CD1c-positive myeloid dendritic cell (primary cell): ENCODE data around the gene SPIN2B.
"Not testable (repeated sequence)": the region's sequence is repeated elsewhere in the genome, so short reads cannot be mapped to it uniquely, and the experiment has no call there.

Experiments used
- DNase-seq: peaks from one replicate; pipeline ENCODE4 v3.0.0-alpha.2; 2016; ENCODE audit errors: extremely low spot score

The SPIN2B gene

DNA sequence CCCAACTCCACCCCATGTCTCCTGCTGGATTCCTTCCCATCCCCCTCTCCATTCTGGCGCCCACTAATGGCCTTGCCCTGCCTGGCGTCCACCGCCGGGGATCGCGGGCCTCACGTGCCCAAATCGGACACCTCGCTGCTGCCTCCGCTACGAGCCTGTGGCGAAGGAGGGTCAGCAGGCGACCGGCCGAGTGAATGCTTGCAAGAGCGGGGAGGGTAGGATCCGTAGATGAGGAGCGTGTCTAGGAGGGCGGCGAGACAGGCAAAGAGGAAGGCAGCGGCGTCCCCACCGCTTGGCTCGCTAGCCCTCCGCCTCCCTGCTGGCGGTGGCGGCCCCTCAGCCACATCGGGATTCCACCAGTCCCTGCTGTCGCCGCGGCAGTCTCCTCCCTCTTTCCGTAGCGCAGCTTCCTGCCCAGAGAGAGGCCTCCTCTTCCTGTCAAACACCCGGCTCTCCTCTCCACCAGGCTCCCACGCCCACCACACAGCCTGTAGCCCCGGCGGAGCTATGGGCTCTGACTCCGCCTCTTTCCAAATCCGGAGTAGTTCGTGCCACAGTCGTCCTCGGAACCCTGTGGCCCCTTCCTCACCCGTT lies at the start of gene SPIN2B:
SPIN2B (minus strand) TSS at position 387 of the 594 bp plus-strand sequence.
- peak; percentile 78 for DNase-seq

DNA sequence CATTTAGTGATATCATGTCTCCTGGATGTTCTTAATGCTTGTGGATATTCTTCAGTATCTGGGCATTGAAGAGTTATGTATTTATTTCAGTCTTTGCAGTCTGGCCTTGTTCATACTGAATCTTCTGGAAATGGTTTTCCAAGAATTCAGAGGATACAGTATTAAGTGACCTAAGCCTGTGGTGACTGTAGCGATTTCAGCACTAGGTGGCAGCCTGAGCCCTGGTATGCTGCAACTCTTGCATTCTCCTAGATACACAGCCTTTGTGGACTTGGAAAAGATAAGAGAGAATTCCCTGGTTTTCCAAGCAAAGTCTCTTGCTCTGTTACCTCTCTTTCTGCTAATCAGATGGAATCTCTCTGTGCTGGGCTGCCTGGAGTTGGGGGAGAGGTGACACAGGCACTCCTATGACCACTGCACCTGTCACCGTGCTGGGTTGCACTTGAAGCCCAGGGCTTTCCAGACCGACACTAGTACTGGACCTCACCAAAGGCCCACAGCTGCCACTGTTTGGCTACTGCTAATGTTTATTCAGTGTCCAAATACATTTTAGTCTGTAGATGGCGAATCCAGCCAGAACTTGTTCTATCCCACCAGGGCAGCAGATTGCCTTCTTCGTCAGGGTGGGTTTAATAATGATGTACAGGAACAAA lies 35.2 kb upstream of the SPIN2B start:
- DNase-seq: no peak

DNA sequence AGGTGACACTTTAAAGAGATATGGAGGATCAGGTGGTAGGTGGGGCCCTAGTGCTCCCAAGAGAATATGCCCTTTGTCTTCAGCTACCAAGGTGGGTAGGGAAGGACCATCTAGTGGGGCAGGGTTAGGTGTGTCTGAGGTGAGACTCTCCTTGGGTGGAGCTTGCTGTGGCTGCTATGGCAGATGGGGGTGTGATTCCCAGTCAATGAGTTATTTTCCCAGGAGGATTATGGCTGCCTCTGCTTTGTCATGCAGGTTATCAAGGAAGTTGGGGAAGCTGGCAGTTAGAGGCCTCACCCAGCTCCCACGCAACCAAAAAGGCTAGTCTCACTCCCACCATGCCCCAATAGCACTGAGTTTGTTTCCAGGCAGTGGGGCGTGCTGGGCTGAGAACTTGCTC lies 33.8 kb upstream of the SPIN2B start:
- DNase-seq: no peak

DNA sequence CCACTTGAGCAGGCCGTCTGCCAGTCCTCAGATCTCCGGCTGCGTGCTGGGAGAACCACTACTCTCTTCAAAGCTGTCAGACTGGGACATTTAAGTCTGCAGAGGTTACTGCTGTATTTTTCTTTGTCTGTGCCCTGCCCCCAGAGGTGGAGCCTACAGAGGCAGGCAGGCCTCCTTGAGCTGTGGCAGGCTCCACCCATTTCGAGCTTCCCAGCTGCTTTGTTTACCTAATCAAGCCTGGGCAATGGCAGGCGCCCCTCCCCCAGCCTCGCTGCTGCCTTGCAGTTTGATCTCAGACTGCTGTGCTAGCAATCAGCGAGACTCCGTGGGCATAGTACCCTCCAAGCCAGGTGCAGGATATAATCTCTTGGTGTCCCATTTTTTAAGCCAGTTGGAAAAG lies 30.9 kb upstream of the SPIN2B start:
- DNase-seq: not testable (repeated sequence)

DNA sequence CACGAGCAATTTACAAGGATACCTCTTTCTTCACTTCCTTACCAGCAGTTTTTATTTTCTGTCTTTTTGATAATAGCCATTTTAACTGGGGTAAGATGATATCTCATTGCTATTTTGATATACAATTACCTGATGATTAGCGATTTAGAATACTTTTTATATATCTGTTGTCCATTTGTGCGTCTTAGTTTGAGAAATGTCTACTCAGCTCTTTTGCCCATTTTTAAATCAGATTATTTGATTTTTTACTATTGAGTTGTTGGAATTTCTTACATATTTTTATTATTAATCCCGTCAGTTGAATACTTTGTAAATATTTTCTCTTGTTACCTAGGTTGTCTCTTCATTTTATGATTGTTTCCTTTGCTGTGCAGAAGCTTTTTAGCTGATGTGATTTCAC lies 17.3 kb upstream of the SPIN2B start:
- DNase-seq: no peak

DNA sequence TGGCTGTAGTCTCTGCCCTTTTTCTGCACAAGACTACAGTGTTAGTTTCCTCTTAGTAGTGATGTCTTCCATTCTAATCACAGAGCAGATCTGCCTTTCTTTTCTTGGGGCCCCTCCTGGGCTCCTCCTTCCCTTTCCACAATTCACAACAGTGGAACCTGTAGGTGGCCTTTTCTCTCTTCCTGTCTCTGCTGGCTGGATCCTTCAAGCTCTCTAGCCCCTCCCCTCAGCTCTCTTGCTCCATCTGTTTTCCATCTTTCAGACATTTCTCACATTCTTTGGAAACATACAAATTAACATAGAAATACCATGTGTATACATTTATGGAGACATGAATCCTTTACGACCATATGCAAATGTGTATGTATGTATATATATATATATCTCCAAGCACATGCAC lies 16.2 kb upstream of the SPIN2B start:
- DNase-seq: no peak

DNA sequence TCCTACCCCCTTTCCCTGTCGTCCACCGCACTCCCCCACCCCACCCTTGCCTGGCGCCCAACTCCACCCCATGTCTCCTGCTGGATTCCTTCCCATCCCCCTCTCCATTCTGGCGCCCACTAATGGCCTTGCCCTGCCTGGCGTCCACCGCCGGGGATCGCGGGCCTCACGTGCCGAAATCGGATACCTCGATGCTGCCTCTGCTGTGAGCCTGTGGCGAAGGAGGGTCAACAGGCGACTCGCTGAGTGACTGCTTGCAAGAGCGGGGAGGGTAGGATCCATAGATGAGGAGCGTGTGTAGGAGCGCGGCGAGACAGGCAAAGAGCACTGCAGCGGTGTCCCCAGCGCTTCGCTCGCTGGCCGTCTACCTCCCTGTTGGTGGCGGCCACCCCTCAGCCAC lies 15.7 kb upstream of the SPIN2B start, which contains the start of gene SPIN2A:
SPIN2A (minus strand) TSS at position 325 of the 400 bp plus-strand sequence. CDS start 800 bp downstream, outside the sequence.
- not testable (repeated sequence) for DNase-seq

DNA sequence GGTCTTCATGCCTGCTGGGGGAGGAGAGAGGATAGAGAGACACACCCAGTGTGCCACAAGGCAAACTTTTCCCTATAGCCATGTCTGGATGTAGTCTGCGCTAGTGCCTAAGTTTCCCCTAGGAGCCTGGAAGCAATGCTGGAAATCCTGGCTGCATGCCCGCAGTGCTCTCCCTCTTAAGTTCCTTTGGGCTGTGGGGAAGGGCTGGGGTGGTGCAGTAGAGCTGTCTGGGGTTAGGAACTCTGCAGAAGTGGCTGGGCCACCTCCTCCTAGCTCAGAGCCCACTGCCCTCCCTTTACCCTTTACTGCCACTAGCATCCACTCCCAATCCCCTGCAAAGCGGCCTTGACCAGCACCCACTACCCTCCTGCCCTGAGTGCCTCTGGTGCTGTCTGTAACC lies 15.2 kb upstream of the SPIN2B start:
- not testable (repeated sequence) for DNase-seq

DNA sequence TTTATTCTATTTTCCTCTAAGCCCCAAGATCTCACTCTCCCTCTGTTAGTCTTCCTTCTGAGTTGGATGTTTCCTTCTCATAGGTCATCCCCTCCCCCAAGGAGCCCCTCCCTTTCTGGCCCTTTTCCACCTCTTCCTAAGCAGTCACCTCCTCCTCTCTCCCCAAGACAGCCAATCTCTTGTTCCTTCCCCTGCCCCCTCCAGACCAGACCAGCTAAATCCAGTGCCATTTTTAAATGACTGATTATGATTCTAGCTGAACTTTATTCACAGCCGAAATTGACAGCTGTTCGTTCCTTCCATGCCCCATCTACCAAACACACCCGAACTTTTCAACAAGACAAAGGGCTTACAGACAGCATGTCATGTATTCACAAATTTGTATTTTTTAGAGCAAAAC lies 13.9 kb upstream of the SPIN2B start:
- no peak for DNase-seq

DNA sequence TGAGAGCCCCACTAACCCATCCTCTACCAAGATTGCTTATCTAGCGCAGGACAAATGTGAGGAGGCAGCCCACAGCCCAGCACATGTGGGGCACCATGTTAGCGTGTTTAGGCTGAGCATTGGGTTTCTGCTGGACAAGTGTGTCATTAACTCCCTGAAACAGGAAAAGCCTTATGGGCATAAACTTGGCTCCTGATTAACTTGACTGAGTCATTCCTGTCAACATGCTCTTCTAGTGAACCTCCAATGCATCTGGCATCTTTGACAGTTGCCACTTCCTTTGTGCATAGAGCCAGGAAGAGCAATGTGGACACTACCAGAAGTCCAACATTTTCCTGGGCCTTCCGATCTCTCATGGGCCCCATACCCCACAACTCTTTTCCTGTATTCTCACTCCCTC lies 13.4 kb upstream of the SPIN2B start:
- no peak for DNase-seq

DNA sequence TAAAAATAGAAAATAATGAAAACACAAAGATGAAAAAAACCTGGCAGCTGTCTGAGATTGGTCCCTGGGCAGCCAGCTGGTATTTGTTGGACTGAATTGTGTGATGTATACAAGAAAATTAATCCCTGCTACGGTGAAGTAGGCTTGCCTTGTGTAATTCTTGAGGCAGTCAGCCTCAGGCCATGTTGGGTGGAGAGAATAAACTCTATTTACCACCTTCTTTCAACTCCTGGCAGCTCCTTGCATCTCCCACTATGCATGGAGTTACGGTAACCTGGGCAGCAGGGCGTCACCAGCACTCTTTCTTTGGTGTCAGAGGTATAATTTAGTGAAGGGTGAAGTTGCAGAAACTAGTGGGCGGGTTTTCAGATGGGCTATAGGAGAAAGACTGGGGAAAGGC lies 12.4 kb upstream of the SPIN2B start:
- no peak for DNase-seq

DNA sequence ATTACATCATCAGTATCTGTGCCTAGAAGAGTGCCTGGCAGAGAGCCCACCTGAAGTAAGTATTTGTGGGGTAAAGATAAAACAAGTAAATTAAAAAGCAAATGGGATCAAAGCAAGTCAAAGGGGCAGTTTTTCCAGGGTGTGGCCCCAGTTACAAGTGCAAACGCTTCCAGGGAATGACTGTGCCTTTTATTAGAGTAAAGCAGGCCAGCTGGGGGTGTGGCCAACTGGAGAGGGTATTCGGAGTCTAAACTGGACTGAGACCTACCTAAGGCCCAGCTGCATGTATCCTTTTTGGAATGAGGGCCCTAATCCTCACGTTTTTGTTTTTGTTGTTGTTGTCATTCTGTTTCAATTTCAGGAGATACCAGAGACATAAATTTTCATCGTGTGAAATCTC lies 11.9 kb upstream of the SPIN2B start:
- DNase-seq: not testable (repeated sequence)

DNA sequence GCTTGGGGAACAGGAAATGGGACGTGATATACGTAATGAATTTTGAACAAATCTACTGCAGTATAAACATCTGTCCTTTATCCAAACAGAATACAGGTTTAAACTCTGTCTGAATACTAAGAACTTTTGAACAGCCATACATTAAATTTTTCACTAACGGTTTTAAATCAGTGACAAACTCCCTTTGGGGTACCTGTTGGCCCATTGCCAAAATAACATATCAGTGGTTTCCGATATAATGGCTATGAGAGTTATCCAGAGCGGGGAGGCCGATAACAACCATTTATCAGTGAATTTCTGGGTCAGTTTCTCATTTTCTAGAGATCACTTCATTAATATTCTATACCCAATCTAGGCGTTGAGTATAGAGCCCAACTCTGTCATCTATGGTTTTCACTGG lies 10.7 kb upstream of the SPIN2B start:
- DNase-seq: no peak

DNA sequence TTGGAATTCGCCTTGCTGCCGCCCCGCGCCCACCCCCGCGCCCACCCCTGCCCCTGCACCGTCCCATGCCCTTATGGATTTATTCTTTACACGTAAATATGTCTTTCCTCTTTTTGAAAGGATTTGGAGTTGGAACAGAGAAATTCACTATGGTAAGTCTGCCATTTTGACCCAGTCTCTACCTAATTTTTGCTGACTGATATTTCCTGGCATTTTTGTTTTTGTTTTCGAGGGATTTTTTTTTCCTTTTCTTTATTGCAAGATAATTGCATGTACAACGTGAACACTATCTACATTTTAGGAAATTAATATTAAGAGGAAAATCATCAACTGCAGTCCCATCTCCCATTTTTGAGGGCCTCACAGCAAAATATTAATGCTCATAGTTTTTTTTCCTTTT lies 468 bp upstream of the SPIN2B start:
- DNase-seq: peak; percentile 2

DNA sequence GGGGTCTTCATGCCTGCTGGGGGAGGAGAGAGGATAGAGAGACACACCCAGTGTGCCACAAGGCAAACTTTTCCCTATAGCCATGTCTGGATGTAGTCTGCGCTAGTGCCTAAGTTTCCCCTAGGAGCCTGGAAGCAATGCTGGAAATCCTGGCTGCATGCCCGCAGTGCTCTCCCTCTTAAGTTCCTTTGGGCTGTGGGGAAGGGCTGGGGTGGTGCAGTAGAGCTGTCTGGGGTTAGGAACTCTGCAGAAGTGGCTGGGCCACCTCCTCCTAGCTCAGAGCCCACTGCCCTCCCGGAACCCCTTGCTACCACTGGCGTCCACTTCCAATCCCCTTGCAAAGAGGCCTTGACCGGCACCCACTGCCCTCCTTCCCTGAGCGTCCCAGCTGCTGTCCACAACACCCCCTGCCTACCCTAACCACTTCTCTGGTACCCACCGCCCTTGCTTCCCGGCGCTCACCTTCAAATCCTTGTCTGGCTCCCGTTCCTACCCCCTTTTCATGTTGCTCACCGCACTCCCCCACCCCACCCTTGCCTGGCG lies 658 bp downstream of the SPIN2B start:
- DNase-seq: not testable (repeated sequence)

DNA sequence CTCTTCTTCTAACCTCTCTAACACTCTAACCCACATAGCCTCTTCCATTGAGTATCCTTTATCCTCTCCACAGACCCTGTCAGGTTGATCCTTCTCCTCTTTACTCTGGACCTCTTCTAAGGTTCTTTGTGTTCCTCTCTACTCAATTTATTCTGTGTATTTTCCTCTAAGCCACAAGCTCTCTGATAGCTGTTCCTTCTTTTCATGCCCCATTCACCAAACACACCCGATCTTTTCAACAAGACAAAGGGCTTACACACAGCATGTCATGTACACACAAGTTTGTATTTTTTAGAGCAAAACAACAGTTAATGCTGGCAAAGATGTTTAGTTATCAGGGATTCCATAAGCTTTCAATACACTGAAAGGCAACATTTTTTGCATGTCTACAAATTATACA lies 1.9 kb downstream of the SPIN2B start:
- no peak for DNase-seq

DNA sequence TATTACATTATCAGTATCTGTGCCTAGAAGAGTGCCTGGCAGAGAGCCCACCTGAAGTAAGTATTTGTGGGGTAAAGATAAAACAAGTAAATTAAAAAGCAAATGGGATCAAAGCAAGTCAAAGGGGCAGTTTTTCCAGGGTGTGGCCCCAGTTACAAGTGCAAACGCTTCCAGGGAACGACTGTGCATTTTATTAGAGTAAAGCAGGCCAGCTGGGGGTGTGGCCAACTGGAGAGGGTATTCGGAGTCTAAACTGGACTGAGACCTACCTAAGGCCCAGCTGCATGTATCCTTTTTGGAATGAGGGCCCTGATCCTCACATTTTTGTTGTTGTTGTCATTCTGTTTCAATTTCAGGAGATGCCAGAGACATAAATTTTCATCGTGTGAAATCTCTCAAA lies 3.8 kb downstream of the SPIN2B start:
- not testable (repeated sequence) for DNase-seq

DNA sequence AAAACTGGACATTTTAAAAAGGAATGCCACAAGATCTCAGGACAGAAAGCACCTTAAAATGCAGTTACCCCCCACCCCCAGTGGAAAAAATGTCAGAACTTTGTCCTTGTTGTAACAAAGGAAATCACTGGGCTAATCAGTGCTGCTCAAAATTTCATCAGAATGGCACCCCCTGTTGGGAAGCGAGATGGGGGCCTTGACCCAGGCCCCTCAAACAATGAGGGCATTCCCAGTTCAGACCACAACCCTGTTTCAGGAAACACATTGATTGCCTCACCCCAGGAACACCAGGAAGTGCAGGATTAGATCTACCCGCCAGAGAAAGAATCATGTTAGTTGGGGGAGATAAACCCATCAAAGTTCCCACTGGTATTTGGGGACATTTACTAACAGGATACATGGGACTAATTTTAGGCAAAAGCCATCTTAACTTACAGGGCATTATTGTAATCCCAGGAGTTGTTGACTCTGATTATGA lies 16.4 kb downstream of the SPIN2B start:
- no peak for DNase-seq

DNA sequence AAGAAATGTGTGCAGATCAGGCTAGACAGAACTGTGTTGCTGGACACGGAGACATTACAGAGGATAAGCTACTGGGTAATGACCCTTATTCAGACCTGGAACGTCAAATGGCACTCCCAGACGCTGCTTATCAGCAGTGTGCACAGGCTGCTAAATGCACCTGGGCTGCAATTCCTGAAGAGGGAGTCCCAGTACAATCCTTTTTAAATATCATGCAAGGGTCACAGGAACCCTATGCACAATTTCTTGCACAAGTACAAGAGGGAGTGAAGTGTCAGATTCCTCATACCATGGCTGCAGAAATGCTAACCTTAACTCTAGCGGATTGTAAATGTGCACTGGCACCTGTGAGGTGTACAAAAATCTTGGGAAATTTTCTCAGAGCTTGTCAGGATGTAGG lies 16.9 kb downstream of the SPIN2B start:
- no peak for DNase-seq

DNA sequence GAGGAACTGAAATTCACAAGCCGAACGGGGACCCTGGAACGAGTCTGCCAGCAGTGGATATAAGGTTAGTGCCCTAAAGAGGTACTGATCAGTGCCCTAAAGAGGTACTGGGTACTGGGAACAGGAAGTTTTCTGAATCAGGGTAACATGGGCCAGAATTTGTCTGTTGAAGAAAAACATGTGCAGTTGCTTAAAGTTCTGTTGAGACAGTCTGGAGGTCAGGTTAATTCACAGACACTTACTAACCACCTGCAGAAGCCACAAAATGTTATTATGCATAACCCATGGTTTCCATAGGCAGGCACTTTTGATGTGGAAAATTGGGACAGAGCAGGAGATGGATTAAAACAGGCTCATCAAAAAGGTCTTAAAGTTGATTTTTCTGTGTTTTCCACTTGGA lies 17.9 kb downstream of the SPIN2B start:
- no peak for DNase-seq

DNA sequence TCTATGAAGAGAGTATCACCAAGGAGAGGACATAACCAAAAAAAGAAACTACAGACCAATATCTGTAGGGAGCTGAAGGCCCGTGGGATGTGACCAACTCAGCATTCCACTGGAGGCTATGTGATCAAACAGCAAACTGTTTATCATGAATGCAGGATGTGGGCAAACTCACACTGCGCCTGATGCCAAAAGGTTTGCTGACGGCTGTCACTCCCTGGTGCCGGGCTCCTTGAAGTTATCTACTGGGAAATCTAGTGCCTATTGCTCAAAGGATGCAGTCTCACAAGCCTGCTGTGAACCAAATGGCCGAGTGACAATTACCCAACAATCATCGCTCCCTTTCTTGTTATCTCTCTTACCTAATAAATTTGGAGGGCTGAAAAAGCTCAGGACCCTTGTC lies 18.4 kb downstream of the SPIN2B start:
- not testable (repeated sequence) for DNase-seq

DNA sequence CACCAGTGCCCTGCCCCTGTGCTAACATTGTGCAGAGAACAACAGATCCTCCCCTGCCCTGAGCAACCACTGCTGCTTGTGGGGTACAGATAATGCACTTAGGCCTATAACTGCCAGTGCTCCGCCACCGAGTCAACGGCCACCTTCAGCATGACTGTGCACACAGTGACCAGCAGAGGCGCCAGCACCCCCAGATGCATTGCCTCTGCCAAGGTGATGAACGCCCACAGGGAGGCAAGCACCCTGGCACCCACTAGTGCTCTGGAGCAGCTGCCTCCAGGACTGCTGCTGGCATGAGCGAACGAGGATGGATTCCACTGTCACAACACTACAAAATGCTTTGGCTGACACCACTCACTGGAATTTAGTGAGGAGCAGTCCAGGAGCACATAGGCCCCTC lies 38.2 kb downstream of the SPIN2B start:
- no peak for DNase-seq

DNA sequence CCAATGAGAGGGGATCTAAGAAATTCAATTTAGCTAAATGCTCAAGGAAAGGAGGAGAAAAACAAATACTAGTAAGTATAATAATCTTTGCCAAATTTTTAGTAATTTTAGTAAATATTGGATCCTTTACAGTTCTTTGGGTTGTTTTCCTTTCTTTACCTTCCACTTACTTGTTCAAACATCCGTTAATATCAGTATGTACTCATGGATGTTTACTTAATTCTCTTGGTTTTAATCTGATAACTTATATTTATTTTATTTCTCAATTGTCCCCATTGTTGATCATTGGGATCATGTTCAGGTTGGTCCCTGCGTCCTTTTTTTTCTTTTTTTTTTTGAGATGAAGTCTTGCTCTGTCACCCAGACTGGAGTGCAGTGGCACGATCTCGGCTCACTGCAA lies 46.9 kb downstream of the SPIN2B start:
- DNase-seq: no peak
